Umbilical cord (tissue), 2 donors: ENCODE results near the gene CEP170B. TPM values are rescaled to one million over a fixed set of nuclear protein-coding genes. Genes with fewer than 3 reads are reported as not detected.
"Not testable (repeated sequence)": the region's sequence is repeated elsewhere in the genome, so short reads cannot be mapped to it uniquely, and the experiment has no call there.

Experiments
- DNase-seq: peaks from one replicate; pipeline ENCODE4 v3.0.0-alpha.2; 2015; ENCODE audit warnings: low spot score
- total RNA-seq: library from RNA; depleted of rRNA; stranded (reverse); fragments of >200 nt; gene quantifications from one replicate; pipeline ENCODE4 v1.2.3, GENCODE V29; 2014; ENCODE audit warnings: low replicate concordance; ENCODE audit not compliant: insufficient read depth

Gene CEP170B
- total RNA-seq, 1 donor from 2014 or later: 7.9 TPM

GRCh38 chr14:104905579-104905933, 40.5 kb downstream of the CEP170B start:
- not testable (repeated sequence) for DNase-seq

GRCh38 chr14:104908303-104908702, 43.2 kb downstream of the CEP170B start:
- no peak for DNase-seq

GRCh38 chr14:104912053-104912452, 47.0 kb downstream of the CEP170B start:
- DNase-seq: no peak

GRCh38 chr14:104913435-104913834, 48.4 kb downstream of the CEP170B start:
- DNase-seq: no peak

- DNase-seq: no peak
These were observed 52.0 kb downstream of the CEP170B start for GRCh38 chr14:104917116-104917515.

GRCh38 chr14:104917993-104918392, 52.9 kb downstream of the CEP170B start:
- no peak for DNase-seq

- not testable (repeated sequence) for DNase-seq
These were observed 54.3 kb downstream of the CEP170B start for GRCh38 chr14:104919152-104919992.

GRCh38 chr14:104919993-104920315, 54.9 kb downstream of the CEP170B start:
- no peak for DNase-seq

GRCh38 chr14:104923640-104924420, 58.8 kb downstream of the CEP170B start:
- DNase-seq: no peak

- DNase-seq: no peak
These were observed 59.5 kb downstream of the CEP170B start, which contains the start of gene PLD4 for GRCh38 chr14:104924421-104925213. PLD4 (plus strand) TSS chr14:104924879; CDS start chr14:104927141, 2,262 bp downstream.

- no peak for DNase-seq
These were observed 60.3 kb downstream of the CEP170B start for GRCh38 chr14:104925214-104925854.

- no peak for DNase-seq
These were observed 61.0 kb downstream of the CEP170B start for GRCh38 chr14:104925855-104926609.

GRCh38 chr14:104926619-104927431, 61.8 kb downstream of the CEP170B start:
- peak; percentile 23 for DNase-seq

GRCh38 chr14:104927432-104927816, 62.4 kb downstream of the CEP170B start:
- DNase-seq: no peak

GRCh38 chr14:104927901-104928300, 62.8 kb downstream of the CEP170B start:
- no peak for DNase-seq

- no peak for DNase-seq
These were observed 63.5 kb downstream of the CEP170B start for GRCh38 chr14:104928391-104929133.

- no peak for DNase-seq
These were observed 64.5 kb downstream of the CEP170B start for GRCh38 chr14:104929268-104930230.
